Measurements from ENCODE around the gene ARR3. TPM values are rescaled to one million over a fixed set of nuclear protein-coding genes. Genes with fewer than 3 reads are reported as not detected.
"Not testable (repeated sequence)": the region's sequence is repeated elsewhere in the genome, so short reads cannot be mapped to it uniquely, and the experiment has no call there.

Gene ARR3
- total and polyA plus RNA-seq, 5 donors, result not detected

DNA sequence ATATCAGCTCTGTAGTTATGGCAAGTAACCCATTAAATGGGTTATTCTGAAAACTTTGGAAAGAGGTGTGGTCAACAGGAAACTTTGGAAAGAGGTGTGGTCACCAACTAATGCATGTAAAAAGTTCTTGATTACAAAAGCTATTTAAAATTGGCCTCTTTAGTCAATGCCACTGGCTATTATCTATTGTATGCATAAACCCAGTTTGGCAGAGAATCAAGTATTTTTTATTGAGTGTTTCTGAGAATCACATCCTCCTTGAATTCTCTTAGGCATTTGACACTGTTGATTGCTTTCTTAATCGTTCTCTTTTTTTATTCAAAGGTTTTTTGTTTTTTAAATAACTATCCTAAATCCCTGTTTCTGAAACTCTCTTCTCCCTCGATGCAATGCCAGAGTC lies 15.6 kb upstream of the ARR3 start:
- intact Hi-C loops (cut with DNase I), result no loop called here
- no peak overlapping the region for H3K4me3 ChIP-seq (ENCODE audit: low read length)

DNA sequence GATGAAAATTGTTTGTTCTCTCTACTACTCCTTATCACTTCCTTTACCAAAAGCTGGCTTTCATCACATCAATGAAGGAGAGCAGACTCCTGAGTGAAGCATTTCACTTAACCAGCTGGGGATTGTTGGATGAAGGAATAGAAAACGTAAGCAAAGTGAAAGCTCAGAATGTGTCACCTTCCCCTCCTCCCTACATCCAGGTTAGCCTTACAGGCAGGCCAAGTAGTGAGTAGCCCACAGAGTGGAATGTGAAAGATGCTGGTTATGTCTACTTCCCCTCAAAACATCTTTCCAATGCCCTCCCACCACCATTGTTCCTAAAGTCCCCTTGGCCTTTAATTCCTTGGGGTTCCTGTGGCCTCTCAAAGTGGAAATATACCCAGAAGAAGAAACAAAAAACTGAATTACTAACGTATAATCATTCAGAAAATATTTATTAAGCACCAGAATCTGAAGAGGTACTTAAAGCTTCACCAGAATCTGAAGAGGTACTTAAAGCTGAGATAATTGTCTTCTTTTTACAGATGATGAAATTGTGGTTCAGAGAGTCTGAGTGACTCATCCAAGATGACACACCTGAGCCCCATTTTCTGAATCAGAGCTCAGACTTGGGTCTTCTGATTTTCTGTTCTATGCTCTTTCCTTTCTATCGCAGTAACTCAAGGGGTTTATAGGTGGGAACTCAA lies 14.6 kb upstream of the ARR3 start:
- Histone ChIP-seq H3K27ac (ENCODE audit: low read length) (no peak overlapping the region), H3K4me1 (ENCODE audit: control insufficient read depth, insufficient read depth, low read length) (no peaks in the 10 kb centered on the region), H3K9me3 (ENCODE audit: control insufficient read depth, low read length) (no peaks in the 10 kb centered on the region), H3K4me3 (ENCODE audit: low read length) (no peak overlapping the region), H3K27me3 (ENCODE audit: control insufficient read depth, insufficient read depth) (no peaks in the 10 kb centered on the region)
- 91% methylated on average over 3 of the region's 3 CpGs for WGBS
- intact Hi-C loops (cut with DNase I), result no loop called here
- DNase-seq (no peak), ATAC-seq (no peak)

More for the DNA sequence above, 15.6 kb upstream of the ARR3 start:
- H3K27ac ChIP-seq (ENCODE audit: low read length), result no peak overlapping the region
- H3K4me1 ChIP-seq (ENCODE audit: control insufficient read depth, insufficient read depth, low read length), result no peaks in the 10 kb centered on the region
- no peak for DNase-seq
- H3K27me3 ChIP-seq (ENCODE audit: control insufficient read depth, insufficient read depth), result no peaks in the 10 kb centered on the region
- WGBS, result 55% methylated on average over 2 of the region's 2 CpGs
- no peaks in the 10 kb centered on the region for H3K9me3 ChIP-seq (ENCODE audit: control insufficient read depth, low read length)
- ATAC-seq, result no peak

DNA sequence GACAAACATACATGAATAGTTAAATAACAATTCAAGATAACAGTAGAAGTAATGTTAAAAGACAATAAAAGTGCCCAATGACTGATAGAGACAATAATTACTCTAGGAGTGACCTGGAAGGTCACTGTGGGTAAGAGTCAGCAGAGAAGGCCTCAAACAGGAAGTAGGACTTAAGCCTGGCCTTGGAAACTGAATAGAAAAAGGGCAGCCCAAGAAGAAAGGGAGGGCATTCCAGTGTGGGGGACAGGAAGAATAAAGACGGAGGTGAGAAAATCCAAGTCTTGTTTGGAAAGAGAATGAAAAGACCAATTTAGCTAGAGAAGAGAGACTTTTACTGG lies 14.1 kb upstream of the ARR3 start:
- ATAC-seq, result no peak
- intact Hi-C loops (cut with DNase I), result no loop called here
- Histone ChIP-seq H3K9me3 (ENCODE audit: control insufficient read depth, low read length) (no peaks in the 10 kb centered on the region), H3K4me3 (ENCODE audit: low read length) (no peak overlapping the region), H3K4me1 (ENCODE audit: control insufficient read depth, insufficient read depth, low read length) (no peaks in the 10 kb centered on the region), H3K27ac (ENCODE audit: low read length) (no peak overlapping the region), H3K27me3 (ENCODE audit: control insufficient read depth, insufficient read depth) (no peaks in the 10 kb centered on the region)
- DNase-seq, result no peak
- 81% methylated on average over 1 of the region's 1 CpG for WGBS

DNA sequence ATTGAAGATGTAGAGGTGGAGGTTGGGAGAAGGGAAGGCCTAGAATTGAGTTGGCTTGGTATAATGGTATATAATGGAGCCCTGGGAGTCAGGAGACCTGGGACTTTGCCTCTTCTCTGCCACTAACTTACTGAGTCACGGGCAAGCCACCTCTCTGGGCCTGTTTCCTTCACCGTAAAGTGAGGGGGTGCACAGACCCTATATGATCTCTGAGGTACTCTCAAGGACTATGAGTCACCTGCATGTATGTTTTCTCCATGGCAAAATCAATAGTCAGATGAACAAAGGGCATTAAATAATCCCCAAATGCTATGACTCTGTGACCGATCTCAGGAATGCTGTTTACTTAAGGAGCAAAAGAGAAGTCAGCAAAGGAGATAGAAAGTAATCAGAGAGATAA lies 13.2 kb upstream of the ARR3 start:
- Histone ChIP-seq H3K27me3 (ENCODE audit: control insufficient read depth, insufficient read depth) (no peaks in the 10 kb centered on the region), H3K4me3 (ENCODE audit: low read length) (no peak overlapping the region), H3K4me1 (ENCODE audit: control insufficient read depth, insufficient read depth, low read length) (no peaks in the 10 kb centered on the region), H3K27ac (ENCODE audit: low read length) (no peak overlapping the region), H3K9me3 (ENCODE audit: control insufficient read depth, low read length) (no peaks in the 10 kb centered on the region)
- ATAC-seq (no peak), DNase-seq (no peak)
- intact Hi-C loops (cut with DNase I), result no loop called here
- WGBS, result 95% methylated on average over 3 of the region's 3 CpGs

DNA sequence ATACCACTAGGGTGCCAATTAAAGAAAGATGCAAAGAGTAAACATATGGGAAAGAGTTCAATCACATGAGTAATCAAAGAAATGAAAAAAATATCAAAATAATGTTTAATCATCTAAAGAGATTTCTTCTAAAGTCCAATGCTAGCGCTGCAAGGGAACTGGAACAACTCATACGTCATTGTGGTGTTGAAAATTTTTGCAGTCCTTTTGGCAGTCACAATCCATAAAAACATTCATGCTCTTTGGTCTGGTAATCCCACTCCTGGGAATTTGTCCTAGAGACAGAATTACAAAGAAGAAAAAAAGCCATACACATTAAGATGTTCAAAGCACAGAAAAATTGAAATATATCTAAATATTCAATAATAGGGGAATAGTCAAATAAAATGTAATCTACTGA lies 12.7 kb upstream of the ARR3 start:
- ATAC-seq, result peak; percentile 43 to 75
- DNase-seq, result no peak
- Histone ChIP-seq H3K4me1 (ENCODE audit: control insufficient read depth, insufficient read depth, low read length) (no peaks in the 10 kb centered on the region), H3K9me3 (ENCODE audit: control insufficient read depth, low read length) (no peaks in the 10 kb centered on the region), H3K4me3 (ENCODE audit: low read length) (no peak overlapping the region), H3K27me3 (ENCODE audit: control insufficient read depth, insufficient read depth) (no peaks in the 10 kb centered on the region), H3K27ac (ENCODE audit: low read length) (no peak overlapping the region)
- intact Hi-C loops (cut with DNase I), result no loop called here
- 68% methylated on average over 2 of the region's 2 CpGs for WGBS

DNA sequence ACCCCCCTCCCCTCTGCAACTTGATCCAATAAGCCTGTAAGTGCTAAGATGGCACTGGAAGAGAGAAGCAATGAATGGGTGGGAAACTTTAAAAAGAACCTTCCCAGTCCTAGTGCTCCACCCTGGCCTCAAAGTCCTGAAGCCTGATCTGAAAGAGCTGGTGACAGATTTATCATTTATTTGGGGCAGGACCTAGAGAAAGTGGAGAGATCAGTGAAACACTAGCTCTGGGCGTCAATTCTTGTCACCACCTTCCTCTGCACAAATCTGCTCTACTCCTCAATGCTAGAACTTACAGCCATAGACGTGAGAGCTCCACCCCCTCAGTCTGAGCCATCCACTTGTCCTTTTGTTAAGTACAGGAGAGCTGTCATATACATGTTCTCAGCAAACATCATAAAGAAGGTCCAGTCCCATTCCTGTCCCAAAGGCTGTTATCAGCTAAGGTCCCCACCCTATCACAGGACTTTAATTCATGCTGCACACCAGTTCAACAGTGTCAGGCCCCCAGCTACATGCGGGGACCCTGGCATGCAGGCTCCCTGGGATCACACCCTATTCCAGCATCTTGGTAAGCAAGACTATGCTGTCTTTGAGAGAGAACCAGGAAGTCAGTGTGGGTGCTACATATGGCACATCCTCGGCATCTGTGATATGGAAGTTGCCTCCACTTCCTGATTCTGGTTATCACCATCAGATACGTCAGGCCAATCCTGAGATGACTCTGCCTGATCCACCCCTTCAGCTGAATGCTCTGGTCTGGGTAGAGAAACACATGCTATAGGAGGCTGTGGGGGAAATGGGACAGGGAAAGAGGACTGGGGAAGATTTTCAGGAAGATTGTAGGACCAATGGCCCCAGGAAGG lies 10.5 kb upstream of the ARR3 start:
- intact Hi-C loops (cut with DNase I), result no loop called here
- no peak for ATAC-seq
- Histone ChIP-seq H3K4me1 (ENCODE audit: control insufficient read depth, insufficient read depth, low read length) (no peaks in the 10 kb centered on the region), H3K27ac (ENCODE audit: low read length) (no peak overlapping the region), H3K27me3 (ENCODE audit: control insufficient read depth, insufficient read depth) (no peaks in the 10 kb centered on the region), H3K9me3 (ENCODE audit: control insufficient read depth, low read length) (no peaks in the 10 kb centered on the region), H3K4me3 (ENCODE audit: low read length) (no peak overlapping the region)
- 60% methylated on average over 5 of the region's 5 CpGs for WGBS
- DNase-seq, result no peak

DNA sequence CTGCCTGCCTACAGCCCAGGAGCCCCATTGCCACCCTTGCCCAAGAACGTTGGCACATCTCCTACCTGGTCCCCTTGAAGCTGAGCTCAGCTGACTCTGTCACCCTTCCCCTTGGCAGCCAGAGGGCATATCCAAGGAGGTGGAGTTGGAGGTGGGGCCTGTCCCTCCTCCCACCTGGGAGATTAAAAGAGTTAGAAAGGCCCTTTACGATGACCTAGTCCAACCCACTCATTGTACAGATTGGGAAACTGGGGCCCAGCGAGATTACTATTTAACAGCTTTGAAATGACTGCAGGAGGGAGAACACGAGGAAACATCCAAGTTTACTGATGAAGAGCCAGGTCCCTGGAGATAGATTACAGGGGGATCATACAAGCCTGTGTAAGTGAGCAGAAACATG lies 8.0 kb upstream of the ARR3 start, which contains the start of gene P2RY4:
TSS of gene P2RY4 (minus strand) at position 101 of the 400 bp plus-strand sequence. CDS start 580 bp downstream, outside the sequence.
- 73% methylated on average over 4 of the region's 4 CpGs for WGBS
- Histone ChIP-seq H3K27ac (ENCODE audit: low read length) (no peak within 1 kb of the TSS), H3K9me3 (ENCODE audit: control insufficient read depth, low read length) (no peaks in the 10 kb centered on the region), H3K27me3 (ENCODE audit: control insufficient read depth, insufficient read depth) (no peaks in the 10 kb centered on the region), H3K4me1 (ENCODE audit: control insufficient read depth, insufficient read depth, low read length) (no peaks in the 10 kb centered on the region), H3K4me3 (ENCODE audit: low read length) (no peak within 1 kb of the TSS)
- intact Hi-C loops (cut with DNase I), result loop anchor here in 2 of 4 donors (5.0 to 10.0 kb wide), 2 partner anchors 63 to 65 kb away; no protein-coding TSS in a partner anchor
- ATAC-seq (no peak), DNase-seq (no peak)

DNA sequence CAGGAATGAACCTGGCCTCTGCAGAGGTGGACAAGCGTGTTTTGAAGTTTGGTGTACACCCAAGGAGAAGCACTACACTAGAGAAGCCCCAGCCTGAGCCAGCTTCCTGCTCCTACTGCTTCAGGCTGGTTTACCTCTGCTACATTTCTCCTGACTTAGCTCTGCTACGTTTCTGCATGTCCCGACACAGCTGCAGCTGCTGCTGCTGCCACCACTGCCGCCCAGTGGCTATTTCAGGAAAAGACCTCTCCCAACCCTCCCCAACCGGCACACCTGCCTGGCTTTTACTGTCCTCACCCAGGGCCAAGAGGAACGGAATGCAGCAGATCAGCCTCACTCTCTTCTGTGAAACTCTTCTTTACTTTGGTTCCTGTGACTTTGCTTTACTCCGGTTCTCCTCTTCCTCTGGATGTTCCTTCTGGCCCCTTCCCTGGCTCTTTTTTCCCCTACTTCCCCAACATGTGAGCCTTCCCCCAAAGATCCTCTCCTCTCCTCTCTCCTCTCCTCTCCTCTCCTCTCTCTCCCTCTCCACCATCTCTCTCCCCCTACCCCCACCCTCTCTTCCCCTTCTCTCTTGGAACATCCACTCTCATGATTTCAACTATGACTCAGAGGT lies 5.1 kb upstream of the ARR3 start:
- intact Hi-C loops (cut with DNase I), result loop anchor here in 2 of 4 donors (5.0 to 10.0 kb wide), 2 partner anchors 66 to 68 kb away; no protein-coding TSS in a partner anchor

DNA sequence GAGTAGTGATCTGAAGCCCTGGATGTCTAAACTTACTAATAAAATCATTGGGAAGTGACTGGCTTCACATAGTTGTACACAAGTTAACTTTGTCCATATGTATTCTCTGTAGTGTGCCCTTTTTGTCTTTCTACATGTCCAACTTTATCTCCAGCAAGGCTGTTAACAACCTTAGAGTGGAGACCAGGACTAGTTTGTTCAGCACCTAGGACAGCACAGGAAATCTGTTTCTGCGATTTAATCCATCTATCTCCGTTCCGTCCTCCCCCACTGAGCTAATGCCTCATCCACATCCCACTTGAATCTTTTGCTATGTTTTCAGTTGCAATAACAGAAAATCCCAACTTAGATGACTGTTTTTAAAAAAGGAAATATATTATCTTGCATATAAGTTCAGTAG lies 3.4 kb upstream of the ARR3 start:
- no peaks in the 10 kb centered on the region for H3K9me3 ChIP-seq (ENCODE audit: control insufficient read depth, low read length)
- no peak overlapping the region for H3K4me3 ChIP-seq (ENCODE audit: low read length)
- H3K27me3 ChIP-seq (ENCODE audit: control insufficient read depth, insufficient read depth), result no peaks in the 10 kb centered on the region
- 24% methylated on average over 3 of the region's 3 CpGs for WGBS
- H3K27ac ChIP-seq (ENCODE audit: low read length), result no peak overlapping the region
- ATAC-seq (no peak), DNase-seq (no peak)
- H3K4me1 ChIP-seq (ENCODE audit: control insufficient read depth, insufficient read depth, low read length), result no peaks in the 10 kb centered on the region
- intact Hi-C loops (cut with DNase I), result loop anchor here in 2 of 4 donors (5.0 to 10.0 kb wide), 2 partner anchors 67 to 70 kb away; no protein-coding TSS in a partner anchor

More for the DNA sequence above, 5.1 kb upstream of the ARR3 start:
- no peak overlapping the region for H3K4me3 ChIP-seq (ENCODE audit: low read length)
- ATAC-seq, result peak; percentile 62 to 65
- H3K4me1 ChIP-seq (ENCODE audit: control insufficient read depth, insufficient read depth, low read length), result no peaks in the 10 kb centered on the region
- H3K27ac ChIP-seq (ENCODE audit: low read length), result no peak overlapping the region
- peak; percentile 31 to 72 (median 50) for DNase-seq
- H3K9me3 ChIP-seq (ENCODE audit: control insufficient read depth, low read length), result no peaks in the 10 kb centered on the region
- 19% methylated on average over 7 of the region's 7 CpGs for WGBS
- H3K27me3 ChIP-seq (ENCODE audit: control insufficient read depth, insufficient read depth), result no peaks in the 10 kb centered on the region

DNA sequence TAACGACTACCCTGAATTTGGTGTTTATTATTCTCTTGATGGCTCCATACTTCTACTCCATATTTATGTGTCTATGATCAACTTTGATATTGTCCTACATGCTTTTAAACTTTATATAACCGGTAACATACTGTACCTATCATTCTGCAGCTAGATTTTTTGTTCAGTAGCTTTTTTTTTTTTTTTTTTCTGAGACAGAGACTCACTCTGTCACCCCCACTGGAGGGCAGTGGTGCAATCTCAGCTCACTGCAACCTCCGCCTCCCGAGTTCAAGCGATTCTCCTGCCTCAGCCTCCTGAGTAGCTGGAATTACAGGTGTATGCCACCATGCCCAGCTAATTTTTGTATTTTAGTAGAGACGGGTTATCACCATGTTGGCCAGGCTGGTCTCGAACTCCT lies 5.9 kb downstream of the ARR3 start:
- ATAC-seq; H3K4me3 ChIP-seq (ENCODE audit: low read length); H3K4me1 ChIP-seq (ENCODE audit: control insufficient read depth, insufficient read depth, low read length); DNase-seq; H3K9me3 ChIP-seq (ENCODE audit: control insufficient read depth, low read length); intact Hi-C loops (cut with DNase I); H3K27me3 ChIP-seq (ENCODE audit: control insufficient read depth, insufficient read depth); H3K27ac ChIP-seq (ENCODE audit: low read length): not testable (repeated sequence)
- 80% methylated on average over 7 of the region's 7 CpGs for WGBS

DNA sequence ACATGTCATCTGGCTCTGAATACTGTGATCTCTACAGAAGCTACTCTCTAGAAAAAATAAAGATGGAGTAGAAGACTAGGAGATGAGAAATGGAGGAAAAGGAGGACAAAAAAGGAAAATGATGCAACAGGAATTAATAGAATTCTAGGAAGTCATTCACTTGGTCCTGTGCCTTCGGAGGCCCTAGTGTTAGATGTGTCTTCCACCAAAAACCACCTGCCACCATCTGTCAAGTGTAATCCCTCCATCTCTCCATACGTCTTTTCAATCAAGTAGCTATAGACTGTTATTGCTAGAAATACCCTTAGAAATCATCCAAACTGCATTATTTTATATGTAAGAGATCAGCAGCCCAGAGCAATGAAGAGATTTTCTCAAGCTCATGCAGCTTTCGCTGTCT lies 10.9 kb downstream of the ARR3 start:
- WGBS, result 89% methylated on average over 3 of the region's 3 CpGs
- DNase-seq, result no peak
- intact Hi-C loops (cut with DNase I), result no loop called here
- no peak overlapping the region for H3K27ac ChIP-seq (ENCODE audit: low read length)
- no peak for ATAC-seq
- H3K9me3 ChIP-seq (ENCODE audit: control insufficient read depth, low read length), result no peaks in the 10 kb centered on the region
- H3K4me3 ChIP-seq (ENCODE audit: low read length), result no peak overlapping the region
- H3K4me1 ChIP-seq (ENCODE audit: control insufficient read depth, insufficient read depth, low read length), result no peaks in the 10 kb centered on the region
- no peaks in the 10 kb centered on the region for H3K27me3 ChIP-seq (ENCODE audit: control insufficient read depth, insufficient read depth)

All from right cardiac atrium (tissue), 5 donors.